SK-N-SH treated with all-trans-retinoic acid at 6 μM for 48 hours (cell line): ENCODE measurements around the gene FGFR3.

Source experiments
- ATAC-seq: fragments of 200-7000 bp; cut with Tn5 transposase; 3 replicates; pipeline ENCODE4 v1.9.1; 2020; ENCODE audit warnings: mild to moderate bottlenecking, moderate library complexity
- ARNTL ChIP-seq: fragments of 450-650 bp; formaldehyde crosslinking; IDR thresholded peaks from 2 replicates; pipeline ENCODE4 v1.5.0; 2020; ENCODE audit warnings: low read depth, mild to moderate bottlenecking, moderate library complexity, borderline replicate concordance
- CSDC2 ChIP-seq: fragments of 250-450 bp; sonication (Bioruptor Pico); IDR thresholded peaks from 2 replicates; pipeline ENCODE4 v1.5.0; 2020; ENCODE audit warnings: mild to moderate bottlenecking, moderate library complexity
- ESRRG ChIP-seq: fragments of 250-450 bp; sonication (Bioruptor Pico); IDR thresholded peaks from 2 replicates; pipeline ENCODE4 v1.6.1; 2021; ENCODE audit warnings: mild to moderate bottlenecking
- GLIS3 ChIP-seq: fragments of 250-450 bp; sonication (Bioruptor Pico); IDR thresholded peaks from 2 replicates; pipeline ENCODE4 v1.5.0; 2020; ENCODE audit warnings: mild to moderate bottlenecking, moderate library complexity
- ISL1 ChIP-seq: fragments of 250-450 bp; sonication (Bioruptor Pico); IDR thresholded peaks from 2 replicates; pipeline ENCODE4 v2.1.2; 2022; ENCODE audit warnings: mild to moderate bottlenecking, moderate library complexity
- OSR1 ChIP-seq: fragments of 250-450 bp; sonication (Bioruptor Pico); IDR thresholded peaks from 2 replicates; pipeline ENCODE4 v1.8.0; 2022; ENCODE audit warnings: moderate library complexity, mild to moderate bottlenecking, inconsistent platforms
- PPARA ChIP-seq: fragments of 250-450 bp; sonication (Bioruptor Pico); IDR thresholded peaks from 2 replicates; pipeline ENCODE4 v1.5.0; 2020; ENCODE audit warnings: mild to moderate bottlenecking, borderline replicate concordance
- RARB ChIP-seq: fragments of 250-450 bp; sonication (Bioruptor Pico); IDR thresholded peaks from 2 replicates; pipeline ENCODE4 v1.8.0; 2021; ENCODE audit warnings: mild to moderate bottlenecking, moderate library complexity
- SNAI2 ChIP-seq: fragments of 250-450 bp; sonication (Bioruptor Pico); IDR thresholded peaks from 2 replicates; pipeline ENCODE4 v1.5.0; 2020; ENCODE audit warnings: mild to moderate bottlenecking, moderate library complexity
- TCF4 ChIP-seq: fragments of 250-450 bp; sonication (Bioruptor Pico); IDR thresholded peaks from 2 replicates; pipeline ENCODE4 v1.8.0; 2021; ENCODE audit warnings: mild to moderate bottlenecking, moderate library complexity, borderline replicate concordance
- ZFP3 ChIP-seq: fragments of 250-450 bp; sonication (Bioruptor Pico); IDR thresholded peaks from 2 replicates; pipeline ENCODE4 v1.5.0; 2020; ENCODE audit warnings: mild to moderate bottlenecking, moderate library complexity
- ZFP30 ChIP-seq: fragments of 450-650 bp; formaldehyde crosslinking; IDR thresholded peaks from 2 replicates; pipeline ENCODE4 v1.5.0; 2022; ENCODE audit warnings: mild to moderate bottlenecking, moderate library complexity
- ZNF565 ChIP-seq: fragments of 450-650 bp; formaldehyde crosslinking; conservative IDR thresholded peaks from 2 replicates; pipeline ENCODE4 v1.5.0; 2020; ENCODE audit warnings: low read depth, mild to moderate bottlenecking, moderate library complexity
- ZNF70 ChIP-seq: fragments of 450-650 bp; formaldehyde crosslinking; IDR thresholded peaks from 2 replicates; pipeline ENCODE4 v1.5.0; 2020; ENCODE audit warnings: mild to moderate bottlenecking, moderate library complexity
- ZNF8 ChIP-seq: fragments of 450-650 bp; formaldehyde crosslinking; IDR thresholded peaks from 2 replicates; pipeline ENCODE4 v1.5.0; 2020; ENCODE audit warnings: mild to moderate bottlenecking, moderate library complexity
- TF ChIP-seq, protein P1 (sequence below): fragments of 250-450 bp; sonication (Bioruptor Pico); IDR thresholded peaks from 2 replicates; pipeline ENCODE4 v1.5.1; 2020; ENCODE audit warnings: low read depth, mild to moderate bottlenecking, moderate library complexity
- TF ChIP-seq, protein P2 (sequence below): fragments of 250-450 bp; sonication (Bioruptor Pico); IDR thresholded peaks from 2 replicates; pipeline ENCODE4 v1.5.1; 2021; ENCODE audit warnings: mild to moderate bottlenecking, moderate library complexity
- TF ChIP-seq, protein P3 (sequence below): fragments of 250-450 bp; sonication (Bioruptor Pico); IDR thresholded peaks from 2 replicates; pipeline ENCODE4 v1.8.0; 2021; ENCODE audit warnings: low read depth, mild to moderate bottlenecking, moderate library complexity, borderline replicate concordance
- TF ChIP-seq, protein P4 (sequence below): fragments of 250-450 bp; sonication (Bioruptor Pico); IDR thresholded peaks from 2 replicates; pipeline ENCODE4 v1.8.0; 2020; ENCODE audit warnings: mild to moderate bottlenecking, moderate library complexity, borderline replicate concordance

FGFR3 gene

DNA sequence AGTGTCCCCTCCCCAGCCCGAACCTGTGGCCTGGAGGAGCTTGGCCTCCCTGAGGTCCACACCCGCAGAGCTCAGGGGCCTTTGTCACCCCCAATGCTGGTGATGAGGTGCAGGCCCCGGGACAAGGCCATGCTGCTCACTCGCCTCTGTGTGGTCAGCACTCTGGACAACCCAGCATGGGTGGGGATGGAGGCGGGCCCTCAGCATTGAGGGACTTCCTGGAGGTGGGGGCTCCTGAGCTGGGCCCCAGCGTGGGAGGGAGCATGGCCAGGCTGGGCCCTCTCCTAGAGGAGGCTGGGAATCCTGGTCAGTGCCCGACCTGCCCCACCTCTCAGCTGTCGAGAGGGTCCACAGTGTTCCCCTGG, 41.2 kb upstream of the FGFR3 start:
- no peak for ATAC-seq
- no peak for TF ChIP-seq ARNTL (CRISPR knock-in tag)
- TF ChIP-seq ZFP3 (CRISPR knock-in tag): no peak
- no peak for TF ChIP-seq PPARA
- TF ChIP-seq, protein P1, sequence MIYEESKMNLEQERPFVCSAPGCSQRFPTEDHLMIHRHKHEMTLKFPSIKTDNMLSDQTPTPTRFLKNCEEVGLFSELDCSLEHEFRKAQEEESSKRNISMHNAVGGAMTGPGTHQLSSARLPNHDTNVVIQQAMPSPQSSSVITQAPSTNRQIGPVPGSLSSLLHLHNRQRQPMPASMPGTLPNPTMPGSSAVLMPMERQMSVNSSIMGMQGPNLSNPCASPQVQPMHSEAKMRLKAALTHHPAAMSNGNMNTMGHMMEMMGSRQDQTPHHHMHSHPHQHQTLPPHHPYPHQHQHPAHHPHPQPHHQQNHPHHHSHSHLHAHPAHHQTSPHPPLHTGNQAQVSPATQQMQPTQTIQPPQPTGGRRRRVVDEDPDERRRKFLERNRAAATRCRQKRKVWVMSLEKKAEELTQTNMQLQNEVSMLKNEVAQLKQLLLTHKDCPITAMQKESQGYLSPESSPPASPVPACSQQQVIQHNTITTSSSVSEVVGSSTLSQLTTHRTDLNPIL: no peak
- no peak for TF ChIP-seq ESRRG (CRISPR knock-in tag)
- TF ChIP-seq TCF4 (CRISPR knock-in tag): no peak
- TF ChIP-seq OSR1 (CRISPR knock-in tag): no peak
- no peak for TF ChIP-seq CSDC2 (CRISPR knock-in tag)
- no peak for TF ChIP-seq RARB (CRISPR knock-in tag)
- TF ChIP-seq ZNF70 (CRISPR knock-in tag): no peak
- TF ChIP-seq, protein P2, sequence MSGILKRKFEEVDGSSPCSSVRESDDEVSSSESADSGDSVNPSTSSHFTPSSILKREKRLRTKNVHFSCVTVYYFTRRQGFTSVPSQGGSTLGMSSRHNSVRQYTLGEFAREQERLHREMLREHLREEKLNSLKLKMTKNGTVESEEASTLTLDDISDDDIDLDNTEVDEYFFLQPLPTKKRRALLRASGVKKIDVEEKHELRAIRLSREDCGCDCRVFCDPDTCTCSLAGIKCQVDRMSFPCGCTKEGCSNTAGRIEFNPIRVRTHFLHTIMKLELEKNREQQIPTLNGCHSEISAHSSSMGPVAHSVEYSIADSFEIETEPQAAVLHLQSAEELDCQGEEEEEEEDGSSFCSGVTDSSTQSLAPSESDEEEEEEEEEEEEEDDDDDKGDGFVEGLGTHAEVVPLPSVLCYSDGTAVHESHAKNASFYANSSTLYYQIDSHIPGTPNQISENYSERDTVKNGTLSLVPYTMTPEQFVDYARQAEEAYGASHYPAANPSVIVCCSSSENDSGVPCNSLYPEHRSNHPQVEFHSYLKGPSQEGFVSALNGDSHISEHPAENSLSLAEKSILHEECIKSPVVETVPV: no peak

DNA sequence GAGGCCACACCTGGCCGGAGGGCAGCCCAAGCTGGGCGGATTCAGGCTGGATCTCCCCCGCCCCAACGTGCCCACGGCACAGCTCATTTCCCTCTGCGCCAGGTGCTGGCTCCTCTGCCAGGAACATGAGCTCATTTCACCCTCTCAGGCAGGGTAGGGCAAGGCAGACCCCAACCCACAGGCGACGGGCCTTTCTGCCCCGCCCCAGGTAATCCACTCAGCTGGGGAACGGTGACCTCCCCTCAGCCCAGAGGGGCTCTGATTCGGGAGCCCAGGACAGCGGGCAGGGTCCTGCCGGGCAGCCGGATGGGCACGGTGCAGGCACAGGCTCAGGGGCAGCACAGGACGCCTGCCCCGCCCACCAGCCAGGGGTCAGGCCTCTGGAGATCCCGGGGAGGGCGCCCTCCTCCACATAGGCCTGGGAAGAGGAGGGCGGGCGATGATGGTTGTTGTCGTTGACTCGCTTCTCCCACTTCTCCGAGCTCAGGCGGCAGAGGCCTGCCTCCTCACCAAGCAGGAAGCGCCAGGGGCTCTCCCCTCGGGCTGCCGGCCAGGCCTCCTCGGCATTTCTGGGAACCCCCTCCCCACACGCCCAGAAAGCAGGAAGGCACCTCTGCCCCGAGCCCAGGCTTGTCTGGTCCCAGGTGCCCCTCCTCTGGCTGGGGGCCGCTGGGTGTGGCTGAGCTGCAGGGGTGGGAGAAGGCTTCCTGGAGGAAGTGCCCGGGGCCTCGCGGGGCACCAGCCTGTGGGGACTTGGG, 40.6 kb upstream of the FGFR3 start:
- no peak for TF ChIP-seq ZFP30 (CRISPR knock-in tag)
- no peak for TF ChIP-seq SNAI2 (CRISPR knock-in tag)
- TF ChIP-seq TCF4 (CRISPR knock-in tag): no peak
- no peak for ATAC-seq

DNA sequence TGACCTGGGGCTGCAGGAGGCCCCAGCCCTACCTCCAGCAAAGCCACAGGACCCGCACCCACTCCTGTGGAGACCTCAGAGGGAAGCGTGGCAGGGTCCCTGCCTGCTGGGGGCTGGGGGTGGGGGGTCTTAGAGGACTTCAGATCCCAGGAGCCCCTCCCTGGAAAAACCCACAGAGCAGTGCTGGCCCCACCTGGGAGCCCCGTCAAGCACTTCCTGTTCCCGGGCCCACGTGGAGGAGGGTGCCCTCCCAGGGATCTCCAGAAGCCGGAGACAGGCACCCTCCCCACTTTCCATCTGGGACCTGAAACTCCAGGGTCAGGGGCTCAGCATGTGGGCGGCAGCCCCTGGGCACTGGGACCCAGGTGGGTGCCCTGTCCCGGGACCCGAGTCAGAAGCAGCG, 39.8 kb upstream of the FGFR3 start:
- TF ChIP-seq, protein P3, sequence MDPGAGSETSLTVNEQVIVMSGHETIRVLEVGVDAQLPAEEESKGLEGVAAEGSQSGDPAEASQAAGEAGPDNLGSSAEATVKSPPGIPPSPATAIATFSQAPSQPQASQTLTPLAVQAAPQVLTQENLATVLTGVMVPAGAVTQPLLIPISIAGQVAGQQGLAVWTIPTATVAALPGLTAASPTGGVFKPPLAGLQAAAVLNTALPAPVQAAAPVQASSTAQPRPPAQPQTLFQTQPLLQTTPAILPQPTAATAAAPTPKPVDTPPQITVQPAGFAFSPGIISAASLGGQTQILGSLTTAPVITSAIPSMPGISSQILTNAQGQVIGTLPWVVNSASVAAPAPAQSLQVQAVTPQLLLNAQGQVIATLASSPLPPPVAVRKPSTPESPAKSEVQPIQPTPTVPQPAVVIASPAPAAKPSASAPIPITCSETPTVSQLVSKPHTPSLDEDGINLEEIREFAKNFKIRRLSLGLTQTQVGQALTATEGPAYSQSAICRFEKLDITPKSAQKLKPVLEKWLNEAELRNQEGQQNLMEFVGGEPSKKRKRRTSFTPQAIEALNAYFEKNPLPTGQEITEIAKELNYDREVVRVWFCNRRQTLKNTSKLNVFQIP (CRISPR knock-in tag): no peak
- TF ChIP-seq ZFP3 (CRISPR knock-in tag): no peak
- no peak for TF ChIP-seq ZNF70 (CRISPR knock-in tag)
- no peak for TF ChIP-seq ESRRG (CRISPR knock-in tag)
- TF ChIP-seq, protein P1: no peak
- TF ChIP-seq, protein P4, sequence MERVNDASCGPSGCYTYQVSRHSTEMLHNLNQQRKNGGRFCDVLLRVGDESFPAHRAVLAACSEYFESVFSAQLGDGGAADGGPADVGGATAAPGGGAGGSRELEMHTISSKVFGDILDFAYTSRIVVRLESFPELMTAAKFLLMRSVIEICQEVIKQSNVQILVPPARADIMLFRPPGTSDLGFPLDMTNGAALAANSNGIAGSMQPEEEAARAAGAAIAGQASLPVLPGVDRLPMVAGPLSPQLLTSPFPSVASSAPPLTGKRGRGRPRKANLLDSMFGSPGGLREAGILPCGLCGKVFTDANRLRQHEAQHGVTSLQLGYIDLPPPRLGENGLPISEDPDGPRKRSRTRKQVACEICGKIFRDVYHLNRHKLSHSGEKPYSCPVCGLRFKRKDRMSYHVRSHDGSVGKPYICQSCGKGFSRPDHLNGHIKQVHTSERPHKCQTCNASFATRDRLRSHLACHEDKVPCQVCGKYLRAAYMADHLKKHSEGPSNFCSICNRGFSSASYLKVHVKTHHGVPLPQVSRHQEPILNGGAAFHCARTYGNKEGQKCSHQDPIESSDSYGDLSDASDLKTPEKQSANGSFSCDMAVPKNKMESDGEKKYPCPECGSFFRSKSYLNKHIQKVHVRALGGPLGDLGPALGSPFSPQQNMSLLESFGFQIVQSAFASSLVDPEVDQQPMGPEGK (CRISPR knock-in tag): no peak
- TF ChIP-seq ISL1 (CRISPR knock-in tag): no peak
- no peak for TF ChIP-seq ZNF8 (CRISPR knock-in tag)
- no peak for ATAC-seq

DNA sequence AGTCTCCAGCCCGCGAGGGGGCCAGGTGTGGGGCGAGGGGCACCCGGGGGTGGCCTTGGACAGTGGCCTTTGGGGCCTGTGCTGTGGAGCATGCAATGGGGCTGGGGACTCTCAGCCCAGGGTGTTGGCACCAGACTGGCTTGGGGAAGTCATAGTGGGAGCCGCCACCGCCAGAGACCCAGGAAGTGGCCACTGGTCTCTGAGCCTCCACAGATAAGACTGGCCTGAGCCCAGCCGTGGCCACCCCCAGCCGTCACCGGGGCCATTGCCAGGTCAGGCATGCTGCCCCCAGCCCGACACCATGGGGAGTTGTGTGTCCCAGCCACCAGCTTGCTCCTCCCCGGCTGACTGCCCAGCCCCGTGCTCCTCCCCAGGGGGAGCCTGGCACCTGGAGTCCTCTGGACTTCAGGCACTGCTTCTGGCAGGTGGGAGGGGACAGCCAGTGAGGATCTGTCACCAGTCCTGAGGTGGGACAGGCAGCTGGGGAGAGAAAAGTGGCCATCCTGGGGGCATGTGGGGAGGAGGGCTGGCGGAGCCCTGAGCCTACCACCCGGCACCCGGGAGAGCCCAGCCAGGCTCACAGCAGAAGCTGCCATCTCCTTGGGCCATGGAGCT, 39.3 kb upstream of the FGFR3 start:
- ATAC-seq: no peak
- TF ChIP-seq ZFP3 (CRISPR knock-in tag) (no peak), SNAI2 (CRISPR knock-in tag) (no peak), TCF4 (CRISPR knock-in tag) (no peak), ESRRG (CRISPR knock-in tag) (no peak), GLIS3 (no peak), ISL1 (CRISPR knock-in tag) (no peak), ZNF565 (CRISPR knock-in tag) (no peak)
- TF ChIP-seq, protein P1: no peak
- TF ChIP-seq, protein P3 (CRISPR knock-in tag): no peak
